BLaER1 (cell line): ENCODE data around the gene ACOXL.

Experiments used
- H3K27ac ChIP-seq: shearing (Covaris generic); formaldehyde crosslinking; 2 replicates; pipeline ENCODE4 v1.8.1; 2022
- H3K27me3 ChIP-seq: shearing (Covaris generic); formaldehyde crosslinking; 2 replicates; pipeline ENCODE4 v1.8.1; 2022
- H3K36me3 ChIP-seq: shearing (Covaris generic); formaldehyde crosslinking; 2 replicates; pipeline ENCODE4 v1.8.1; 2022
- H3K4me1 ChIP-seq: shearing (Covaris generic); formaldehyde crosslinking; 2 replicates; pipeline ENCODE4 v1.8.1; 2022
- H3K4me2 ChIP-seq: shearing (Covaris generic); formaldehyde crosslinking; 2 replicates; pipeline ENCODE4 v1.8.1; 2022
- H3K4me3 ChIP-seq: shearing (Covaris generic); formaldehyde crosslinking; 2 replicates; pipeline ENCODE4 v1.8.1; 2022
- H3K9ac ChIP-seq: shearing (Covaris generic); formaldehyde crosslinking; 2 replicates; pipeline ENCODE4 v1.8.1; 2022
- H3K9me3 ChIP-seq: shearing (Covaris generic); formaldehyde crosslinking; 2 replicates; pipeline ENCODE4 v1.8.1; 2022
- H4K20me1 ChIP-seq: shearing (Covaris generic); formaldehyde crosslinking; 2 replicates; pipeline ENCODE4 v1.8.1; 2022
- Cebpa-rat ChIP-seq: shearing (Covaris generic); IDR thresholded peaks from 2 replicates; pipeline ENCODE4 v1.8.1; 2022

ACOXL gene

GRCh38 chr2:111045771-111046444 lies 313.5 kb downstream of the ACOXL start:
- Histone ChIP-seq H4K20me1 (no peaks in the 10 kb centered on the region), H3K4me2 (peak overlapping the region; percentile 79), H3K27ac (no peak overlapping the region), H3K4me1 (peaks cover 71% of the 10 kb centered on the region), H3K9ac (no peak overlapping the region), H3K4me3 (no peak overlapping the region), H3K36me3 (no peaks in the 10 kb centered on the region), H3K27me3 (no peaks in the 10 kb centered on the region), H3K9me3 (peaks cover 14% of the 10 kb centered on the region)
- TF ChIP-seq Cebpa-rat = no peak

- Histone ChIP-seq H3K4me2 (no peak overlapping the region), H3K4me3 (no peak overlapping the region), H3K27me3 (no peaks in the 10 kb centered on the region), H3K9me3 (peaks cover 14% of the 10 kb centered on the region), H3K9ac (no peak overlapping the region), H3K36me3 (no peaks in the 10 kb centered on the region), H3K27ac (no peak overlapping the region), H3K4me1 (peaks cover 73% of the 10 kb centered on the region), H4K20me1 (no peaks in the 10 kb centered on the region)
- TF ChIP-seq Cebpa-rat = no peak
Observed at GRCh38 chr2:111046670-111047069, 314.3 kb downstream of the ACOXL start.

GRCh38 chr2:111048856-111049768 lies 316.7 kb downstream of the ACOXL start:
- no peaks in the 10 kb centered on the region for H4K20me1 ChIP-seq
- H3K4me2 ChIP-seq = peak overlapping the region; percentile 59
- peaks cover 59% of the 10 kb centered on the region for H3K4me1 ChIP-seq
- H3K36me3 ChIP-seq = no peaks in the 10 kb centered on the region
- H3K27me3 ChIP-seq = no peaks in the 10 kb centered on the region
- TF ChIP-seq Cebpa-rat = no peak
- H3K9ac ChIP-seq = no peak overlapping the region
- H3K9me3 ChIP-seq = peaks cover 14% of the 10 kb centered on the region
- no peak overlapping the region; the same call in 1 of the 2 replicates for H3K27ac ChIP-seq
- no peak overlapping the region for H3K4me3 ChIP-seq

- Histone ChIP-seq H3K9ac (no peak overlapping the region), H3K27me3 (no peaks in the 10 kb centered on the region), H3K4me2 (peak overlapping the region; percentile 59), H3K9me3 (peaks cover 14% of the 10 kb centered on the region), H4K20me1 (no peaks in the 10 kb centered on the region), H3K4me1 (peaks cover 59% of the 10 kb centered on the region), H3K4me3 (no peak overlapping the region), H3K36me3 (no peaks in the 10 kb centered on the region), H3K27ac (peak overlapping the region; percentile 5; the same call in 1 of the 2 replicates)
- no peak for TF ChIP-seq Cebpa-rat
Observed at GRCh38 chr2:111049792-111050640, 317.6 kb downstream of the ACOXL start.

- Histone ChIP-seq H3K27me3 (no peaks in the 10 kb centered on the region), H4K20me1 (no peaks in the 10 kb centered on the region), H3K36me3 (no peaks in the 10 kb centered on the region), H3K27ac (peak overlapping the region; percentile 5; the same call in 1 of the 2 replicates), H3K9ac (no peak overlapping the region), H3K9me3 (peaks cover 13% of the 10 kb centered on the region), H3K4me1 (peaks cover 59% of the 10 kb centered on the region), H3K4me3 (no peak overlapping the region), H3K4me2 (peak overlapping the region; percentile 59)
- no peak for TF ChIP-seq Cebpa-rat
Observed at GRCh38 chr2:111050701-111051376, 318.5 kb downstream of the ACOXL start.

- Histone ChIP-seq H3K27ac (no peak overlapping the region), H3K36me3 (no peaks in the 10 kb centered on the region), H4K20me1 (0 out of 2 replicates have a peak, but pooled peaks cover 8% of the 10 kb centered on the region), H3K4me2 (no peak overlapping the region), H3K4me3 (no peak overlapping the region), H3K9me3 (no peaks in the 10 kb centered on the region; the same call in 1 of the 2 replicates), H3K27me3 (no peaks in the 10 kb centered on the region), H3K4me1 (peaks cover 74% of the 10 kb centered on the region), H3K9ac (no peak overlapping the region)
- no peak for TF ChIP-seq Cebpa-rat
Observed at GRCh38 chr2:111052621-111053020, 320.2 kb downstream of the ACOXL start.

- Histone ChIP-seq H3K36me3 (no peaks in the 10 kb centered on the region), H3K27me3 (no peaks in the 10 kb centered on the region), H4K20me1 (0 out of 2 replicates have a peak, but pooled peaks cover 8% of the 10 kb centered on the region), H3K4me1 (peaks cover 81% of the 10 kb centered on the region), H3K9ac (no peak overlapping the region), H3K27ac (peak overlapping the region; percentile 4; the same call in 1 of the 2 replicates), H3K4me3 (no peak overlapping the region), H3K4me2 (peak overlapping the region; percentile 79), H3K9me3 (no peaks in the 10 kb centered on the region; the same call in 1 of the 2 replicates)
- TF ChIP-seq Cebpa-rat = no peak
Observed at GRCh38 chr2:111053266-111053665, 320.9 kb downstream of the ACOXL start.

GRCh38 chr2:111053825-111054515 lies 321.6 kb downstream of the ACOXL start:
- H3K4me3 ChIP-seq = no peak overlapping the region
- peak overlapping the region; percentile 4; the same call in 1 of the 2 replicates for H3K27ac ChIP-seq
- no peak overlapping the region for H3K9ac ChIP-seq
- no peaks in the 10 kb centered on the region for H3K9me3 ChIP-seq
- H3K4me2 ChIP-seq = peak overlapping the region; percentile 79
- 0 out of 2 replicates have a peak, but pooled peaks cover 8% of the 10 kb centered on the region for H4K20me1 ChIP-seq
- H3K27me3 ChIP-seq = no peaks in the 10 kb centered on the region
- H3K36me3 ChIP-seq = no peaks in the 10 kb centered on the region
- peaks cover 83% of the 10 kb centered on the region for H3K4me1 ChIP-seq
- no peak for TF ChIP-seq Cebpa-rat
